AG04449 (cell line): ENCODE measurements around the gene RBM5.

ENCODE experiments used
- CTCF ChIA-PET: fragments of 350-600 bp; formaldehyde crosslinking; extraction: SDS; loops from one replicate; lab custom pipeline; 2021; ENCODE audit warnings: antibody characterized with exemption; lab: Yijun Ruan, JAX
- POLR2A ChIA-PET: fragments of 400-600, 350-600 bp; formaldehyde crosslinking; extraction: SDS; loops from one replicate; lab custom pipeline; 2020; ENCODE audit warnings: antibody characterized with exemption, inconsistent platforms; lab: Yijun Ruan, JAX
- DNase-seq: peaks from one replicate; pipeline ENCODE4 v3.0.0-alpha.2; 2010; ENCODE audit warnings: low read depth, low spot score
- H3K4me3 ChIP-seq: 2 replicates; pipeline ENCODE4 v1.5.1; 2011; ENCODE audit warnings: low read depth, mild to moderate bottlenecking, control low read depth, low read length
- CTCF ChIP-seq: IDR thresholded peaks from one replicate; pipeline ENCODE4 v1.5.1; 2011; ENCODE audit warnings: mild to moderate bottlenecking, moderate library complexity, low read length, control low read depth, inconsistent platforms; ENCODE audit not compliant: insufficient read depth; ENCODE audit errors: missing control alignments

Gene RBM5

GRCh38 chr3:50118237-50118636 lies 29.5 kb downstream of the RBM5 start:
- no peak for TF ChIP-seq CTCF
- ChIA-PET POLR2A (no interaction called here), CTCF (interaction anchor here (1.1 to 31.5 kb wide), 3 partner anchors 9 to 100 kb away, joined by 3 to 817 read pairs (median 6); partner anchors contain the start of gene GNAT1)
- no peak overlapping the region for H3K4me3 ChIP-seq
- DNase-seq = no peak

GRCh38 chr3:50119786-50120185 lies 31.1 kb downstream of the RBM5 start:
- DNase-seq = no peak
- no peak for TF ChIP-seq CTCF
- H3K4me3 ChIP-seq = no peak overlapping the region
- POLR2A ChIA-PET = interaction anchor here (0.7 to 1.2 kb wide), 2 partner anchors 116 to 191 kb away, joined by 3 read pairs; partner anchors contain the start of gene GNAI2
- CTCF ChIA-PET = interaction anchor here (0.8 to 31.5 kb wide), 13 partner anchors 7 to 127 kb away, joined by 3 to 817 read pairs (median 11); partner anchors contain the start of gene GNAT1

DNA sequence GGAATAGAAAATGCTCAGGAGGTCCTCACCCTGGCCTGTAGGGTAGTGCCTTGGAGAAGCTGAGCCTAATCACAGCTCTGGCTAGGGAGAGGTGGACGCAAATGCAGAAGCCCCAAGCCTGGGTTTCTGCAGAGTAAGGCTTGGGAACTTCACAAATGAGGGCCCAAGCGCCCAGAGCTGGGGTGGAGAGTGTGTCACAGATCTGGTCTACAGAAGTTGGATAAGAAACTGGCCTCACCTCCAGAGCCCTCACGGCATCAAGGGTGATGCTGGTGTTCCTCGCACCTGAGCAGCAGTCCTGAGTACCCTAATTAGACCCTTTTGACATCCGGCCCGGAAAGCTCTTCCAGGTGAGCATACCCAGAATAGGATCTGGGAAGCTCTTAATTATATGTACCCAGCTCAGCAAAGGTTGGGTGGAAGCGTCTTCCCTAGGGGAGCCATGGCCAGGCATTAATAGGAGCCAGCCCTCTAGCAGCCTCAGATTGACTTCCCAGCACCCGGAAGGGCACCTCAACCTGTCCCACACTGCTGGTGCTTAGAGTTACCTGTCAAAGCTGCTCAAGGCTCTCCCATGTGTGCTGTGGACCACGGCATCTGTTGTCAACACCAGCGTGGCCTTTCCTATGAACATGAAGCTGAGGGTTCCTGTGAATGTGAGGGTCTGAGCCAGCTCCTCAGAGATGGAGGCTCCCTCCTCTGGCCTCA lies 31.8 kb downstream of the RBM5 start:
- POLR2A ChIA-PET = interaction anchor here (1.1 to 1.2 kb wide), 2 partner anchors 69 to 115 kb away, joined by 3 to 5 read pairs; partner anchors contain the start of gene GNAI2

DNA sequence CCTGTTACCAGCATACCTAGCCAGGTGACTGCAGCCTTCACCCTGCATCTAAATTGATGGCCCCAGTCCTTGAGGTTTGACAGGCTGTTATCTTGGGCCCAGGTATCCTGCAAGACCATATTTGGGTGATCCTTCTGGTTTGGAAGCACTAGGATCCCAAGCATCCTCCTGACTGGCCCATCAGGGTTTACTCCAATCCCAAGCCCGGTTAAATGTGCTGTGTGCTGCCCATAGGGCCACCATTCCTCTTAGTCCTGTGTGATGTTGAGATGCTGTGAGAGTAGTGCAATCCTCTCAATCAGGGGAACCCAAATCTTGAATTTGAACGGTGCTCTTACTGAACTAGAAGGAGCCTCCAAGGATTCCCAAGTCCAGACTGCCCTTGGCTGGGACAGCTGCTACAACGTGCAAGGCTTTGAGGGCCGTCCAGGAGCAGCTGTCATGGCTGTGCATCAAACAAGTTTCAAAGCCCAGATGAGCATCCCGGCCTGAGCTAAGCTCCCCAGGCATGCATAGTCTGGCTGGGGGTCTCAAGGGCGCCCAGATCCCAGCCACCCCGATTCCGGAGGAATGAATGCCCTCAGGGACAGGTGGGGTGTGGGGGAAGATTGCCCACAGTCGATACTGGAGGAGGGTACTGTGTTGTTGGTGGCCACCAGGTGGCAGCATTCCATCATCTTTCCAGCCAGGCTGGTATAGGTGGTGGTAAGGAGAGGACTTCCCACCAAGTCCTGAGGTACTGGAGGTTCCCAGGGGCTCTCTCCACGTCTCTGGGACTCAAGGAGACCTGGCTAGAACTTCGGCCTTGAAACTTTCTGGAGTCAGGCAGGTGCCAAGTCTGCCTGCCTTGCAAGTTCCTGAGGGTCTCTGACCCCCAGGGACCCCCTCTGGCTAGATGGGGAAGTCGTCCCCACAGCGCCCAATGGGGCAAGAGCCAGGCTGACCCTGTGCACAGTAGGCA lies 32.6 kb downstream of the RBM5 start:
- peak; percentile 21 for DNase-seq
- no peak overlapping the region for H3K4me3 ChIP-seq
- POLR2A ChIA-PET = interaction anchor here (1.1 to 1.2 kb wide), 3 partner anchors 44 to 114 kb away, joined by 3 to 5 read pairs (median 3); partner anchors contain the start of gene GNAI2
- CTCF ChIA-PET = interaction anchor here (0.7 to 31.5 kb wide), 34 partner anchors 8 to 177 kb away, joined by 3 to 817 read pairs (median 5); partner anchors contain the start of genes GNAT1, HYAL3 and NAA80
- peak; percentile 79 for TF ChIP-seq CTCF

More for the DNA sequence above, 31.8 kb downstream of the RBM5 start:
- TF ChIP-seq CTCF = no peak
- DNase-seq = no peak
- H3K4me3 ChIP-seq = no peak overlapping the region
- CTCF ChIA-PET = interaction anchor here (0.8 to 31.5 kb wide), 26 partner anchors 8 to 145 kb away, joined by 3 to 817 read pairs (median 7); partner anchors contain the start of gene GNAT1

GRCh38 chr3:50122071-50122470 lies 33.4 kb downstream of the RBM5 start:
- ChIA-PET POLR2A (interaction anchor here (0.7 to 1.1 kb wide), 2 partner anchors 43 to 59 kb away, joined by 3 read pairs; no protein-coding TSS in a partner anchor), CTCF (interaction anchor here (0.7 to 31.5 kb wide), 24 partner anchors 9 to 177 kb away, joined by 3 to 817 read pairs (median 5); partner anchors contain the start of genes GNAT1, HYAL3 and NAA80)
- no peak for DNase-seq
- TF ChIP-seq CTCF = no peak
- H3K4me3 ChIP-seq = no peak overlapping the region
